NCI-H69 (cell line): ENCODE measurements around the gene ANAPC13.
A peak's percentile ranks its signal among the peaks of the same experiment; 100 is the strongest.

ENCODE experiments used
- DNase-seq: peaks from one replicate; lab custom pipeline; 2025; lab: John Stamatoyannopoulos, UW

Gene ANAPC13

GRCh38 chr3:134449277-134449676 is 36.5 kb downstream of the ANAPC13 start:
- peak; percentile 42 for DNase-seq

- no peak for DNase-seq
Measured at GRCh38 chr3:134448664-134449063, 37.1 kb downstream of the ANAPC13 start.

DNA sequence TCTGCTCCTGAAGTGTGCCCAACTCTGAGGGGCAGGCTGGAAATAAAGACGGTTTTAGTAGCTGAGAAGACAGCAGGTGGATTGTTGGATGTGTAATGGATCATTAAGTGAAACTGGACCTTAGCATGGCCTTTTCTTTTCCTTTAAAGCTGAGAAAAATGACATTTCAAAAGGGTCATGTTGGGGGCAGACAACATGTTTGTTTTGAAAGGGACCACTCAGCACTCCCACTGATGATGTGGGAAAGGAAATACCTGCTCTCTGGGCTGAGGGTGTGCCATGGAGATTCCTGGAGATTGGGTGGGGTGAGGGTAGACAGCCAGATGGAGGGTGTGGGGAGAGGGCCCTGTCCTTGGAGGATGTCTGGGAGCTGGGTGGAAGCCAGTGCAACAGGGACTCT is 38.4 kb downstream of the ANAPC13 start:
- no peak for DNase-seq

- DNase-seq: no peak
Measured at GRCh38 chr3:134446800-134447199, 39.0 kb downstream of the ANAPC13 start.

- DNase-seq: no peak
Measured at GRCh38 chr3:134445636-134446035, 40.1 kb downstream of the ANAPC13 start.

GRCh38 chr3:134445095-134445494 is 40.7 kb downstream of the ANAPC13 start:
- DNase-seq: no peak

DNA sequence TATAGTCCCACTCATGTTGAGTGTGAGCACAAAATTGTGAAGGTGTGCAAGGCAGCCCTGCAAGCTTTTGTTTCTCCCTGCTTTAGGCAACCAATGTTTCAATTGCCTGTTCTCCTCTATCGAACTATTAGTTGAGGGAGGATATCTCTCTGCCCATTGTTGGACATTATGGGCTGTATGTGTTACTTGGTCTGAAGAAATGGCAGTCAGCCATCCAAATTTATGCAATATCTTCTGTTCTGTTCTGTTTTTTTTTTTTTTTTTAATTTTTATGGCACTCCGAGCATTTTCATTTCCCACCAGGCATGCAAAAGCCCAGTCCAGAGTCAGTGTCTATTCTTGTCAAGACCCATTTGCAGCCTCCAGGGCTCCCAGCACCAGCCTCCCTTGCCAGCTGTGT is 44.0 kb downstream of the ANAPC13 start:
- no peak for DNase-seq

- no peak for DNase-seq
Measured at GRCh38 chr3:134441321-134441720, 44.5 kb downstream of the ANAPC13 start.

- no peak for DNase-seq
Measured at GRCh38 chr3:134437211-134437752, 48.5 kb downstream of the ANAPC13 start.

- no peak for DNase-seq
Measured at GRCh38 chr3:134432236-134432635, 53.5 kb downstream of the ANAPC13 start.

GRCh38 chr3:134430950-134431445 is 54.8 kb downstream of the ANAPC13 start:
- peak; percentile 81 for DNase-seq

- DNase-seq: no peak
Measured at GRCh38 chr3:134430174-134430573, 55.6 kb downstream of the ANAPC13 start.

- DNase-seq: no peak
Measured at GRCh38 chr3:134428401-134428800, 57.4 kb downstream of the ANAPC13 start.
